K562 (cell line): ENCODE data around the gene CAPZA3.

Experiments used
- AFF4 ChIP-seq: sonication (generic); formaldehyde crosslinking; IDR thresholded peaks from 2 replicates; pipeline ENCODE4 v1.8.0; 2023; ENCODE audit warnings: mild to moderate bottlenecking, missing genetic modification reagents
- ARID2 ChIP-seq: fragments of 450-650 bp; IDR thresholded peaks from 2 replicates; pipeline ENCODE4 v1.6.1; 2017; ENCODE audit warnings: antibody characterized with exemption, mild to moderate bottlenecking
- BRF2 ChIP-seq: IDR thresholded peaks from 3 replicates; pipeline ENCODE4 v1.6.1; 2011; ENCODE audit warnings: borderline replicate concordance, mild to moderate bottlenecking; ENCODE audit not compliant: insufficient read length, insufficient read depth
- CTCF ChIP-seq, 3 experiments: IDR thresholded peaks in 2 of 3; conservative IDR thresholded peaks in 1 of 3; 2 replicates each; pipeline ENCODE4 v1.5.1; 2011 to 2012; ENCODE audit warnings: low read length in 3 of 3, mild to moderate bottlenecking in 3 of 3, control low read depth in 2 of 3, improper control_type of control experiment in 1 of 3, inconsistent platforms in 1 of 3, low read depth in 1 of 3, mixed read lengths in 1 of 3, moderate library complexity in 1 of 3; ENCODE audit not compliant: insufficient read depth in 2 of 3
- HDAC6 ChIP-seq: IDR thresholded peaks from 2 replicates; pipeline ENCODE4 v1.6.1; 2012; ENCODE audit warnings: low read depth, mild to moderate bottlenecking, control low read depth, inconsistent platforms, low read length, moderate library complexity
- IRF2 ChIP-seq: sonication (generic); formaldehyde crosslinking; IDR thresholded peaks from 2 replicates; pipeline ENCODE4 v1.8.1; 2022; ENCODE audit warnings: mild to moderate bottlenecking, missing genetic modification reagents
- SP1 ChIP-seq: sonication (generic); formaldehyde crosslinking; IDR thresholded peaks from 2 replicates; pipeline ENCODE4 v1.8.1; 2022; ENCODE audit warnings: mild to moderate bottlenecking, missing genetic modification reagents

- TF ChIP-seq IRF2 (CRISPR knock-in tag) = no peak
- TF ChIP-seq CTCF (IDR thresholded peaks at IDR 0.05 in 2 of 3, conservative IDR thresholded peaks at IDR 0.05 in 1 of 3; ENCODE audit: insufficient read depth in 2 of 3, low read depth in 1 of 3, low read length in 3 of 3) = no peak
- no peak for TF ChIP-seq ARID2
- TF ChIP-seq SP1 (CRISPR knock-in tag) = no peak
- TF ChIP-seq AFF4 = no peak
- TF ChIP-seq BRF2 = no peak
- TF ChIP-seq HDAC6 = no peak
Measured at GRCh38 chr12:18719922-18720510, 17.9 kb upstream of the CAPZA3 start.
